Measurements from ENCODE around the gene ARHGEF28.
A peak's percentile ranks its signal among the peaks of the same experiment; 100 is the strongest.

The ARHGEF28 gene

GRCh38 chr5:73740274-73740790 is 114.3 kb downstream of the ARHGEF28 start:
- DNase-seq: no peak

GRCh38 chr5:73743161-73743560 is 117.2 kb downstream of the ARHGEF28 start:
- no peak for DNase-seq

DNA sequence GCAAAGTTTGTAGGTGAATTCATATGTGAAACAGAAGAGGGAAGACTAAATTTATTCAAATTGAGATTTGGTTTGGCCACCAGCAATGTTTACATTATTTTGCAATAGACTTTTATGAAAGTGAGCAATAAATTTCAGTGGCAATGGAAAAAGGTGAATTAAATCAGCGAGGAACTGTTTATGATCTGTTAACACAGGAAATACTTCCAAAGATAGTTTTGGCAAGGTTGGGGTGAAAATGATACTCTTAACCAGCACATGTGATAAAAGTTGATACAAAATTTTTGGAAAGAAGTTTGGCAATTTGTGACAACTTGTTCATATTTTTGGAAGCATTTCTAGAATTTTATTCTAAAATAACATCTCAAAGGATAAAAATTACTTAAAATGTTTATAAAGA is 119.8 kb downstream of the ARHGEF28 start:
- no peak for DNase-seq

GRCh38 chr5:73746608-73747007 is 120.6 kb downstream of the ARHGEF28 start:
- DNase-seq: no peak

DNA sequence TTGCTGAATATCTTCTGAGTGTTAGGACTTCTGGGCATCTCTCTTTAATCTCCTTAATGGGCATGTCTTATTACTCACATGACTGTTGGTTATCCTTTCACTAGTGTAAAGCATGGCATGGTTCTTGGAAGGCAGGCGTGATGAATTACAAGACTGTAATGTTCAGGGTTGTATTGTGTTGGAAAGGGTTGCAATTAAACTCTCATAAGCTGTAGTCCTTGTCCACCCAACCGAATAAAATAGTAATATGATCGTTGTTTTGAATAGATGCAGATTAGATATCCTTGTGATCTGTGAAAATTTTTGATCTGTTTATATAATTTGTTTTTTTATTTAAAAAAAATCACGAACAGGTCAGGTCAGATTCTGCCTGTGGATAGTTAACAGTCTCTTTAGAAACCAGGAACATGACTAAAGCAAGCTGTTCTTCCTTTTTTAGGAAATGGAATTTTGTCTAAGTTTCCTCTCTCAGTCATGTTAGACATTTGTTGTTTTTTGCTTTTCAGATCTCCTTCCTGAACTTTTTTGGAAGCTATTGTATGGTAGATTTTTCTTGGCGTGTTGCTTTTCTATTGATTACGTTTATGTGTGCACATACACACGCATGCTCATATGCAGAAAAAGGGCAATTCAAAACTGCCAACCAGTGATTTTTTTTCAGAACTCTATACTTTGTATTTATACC is 121.8 kb downstream of the ARHGEF28 start:
- no peak for DNase-seq

DNA sequence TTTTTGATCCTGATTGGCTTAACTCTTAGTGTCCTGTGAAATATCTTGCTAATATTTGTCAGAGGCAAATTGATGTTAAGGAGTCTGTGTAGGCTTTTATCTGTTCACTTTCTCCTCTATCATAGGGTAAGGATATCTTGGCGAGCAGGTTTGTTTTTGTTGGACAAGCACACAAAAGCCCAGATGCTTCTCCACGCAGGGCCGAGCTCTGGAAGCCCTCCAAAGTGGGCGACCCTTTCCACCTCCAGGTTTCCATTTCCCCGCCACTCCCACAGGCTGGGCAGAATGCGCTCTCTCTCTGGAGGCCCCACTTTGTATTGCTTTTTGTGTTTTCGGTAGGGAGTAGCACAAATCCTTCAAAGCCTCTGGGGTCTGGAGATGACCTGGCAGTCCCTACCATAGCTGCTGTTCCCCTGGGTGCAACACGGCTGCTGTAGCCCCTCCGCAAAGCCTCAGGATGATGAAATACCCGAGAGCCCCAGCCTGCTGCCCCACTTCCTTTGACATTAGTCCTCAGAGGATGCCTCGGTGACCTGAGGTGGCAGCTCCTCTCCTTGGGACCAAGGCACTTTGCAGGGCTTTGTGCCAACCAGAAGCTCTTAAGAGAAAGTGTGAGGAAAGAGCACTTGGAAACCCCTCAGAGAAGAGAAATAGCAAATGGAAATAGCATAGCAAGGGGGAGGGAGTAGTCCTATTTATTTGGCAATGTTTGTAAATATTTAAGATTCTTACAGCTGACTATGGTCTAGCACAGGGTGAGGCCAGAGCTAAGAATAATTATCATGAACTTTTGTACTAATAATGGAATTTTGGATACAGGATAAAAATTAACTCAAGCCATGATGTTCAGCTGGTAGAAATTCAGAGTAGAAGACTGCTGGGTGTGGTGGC is 122.8 kb downstream of the ARHGEF28 start:
- DNase-seq: no peak

DNA sequence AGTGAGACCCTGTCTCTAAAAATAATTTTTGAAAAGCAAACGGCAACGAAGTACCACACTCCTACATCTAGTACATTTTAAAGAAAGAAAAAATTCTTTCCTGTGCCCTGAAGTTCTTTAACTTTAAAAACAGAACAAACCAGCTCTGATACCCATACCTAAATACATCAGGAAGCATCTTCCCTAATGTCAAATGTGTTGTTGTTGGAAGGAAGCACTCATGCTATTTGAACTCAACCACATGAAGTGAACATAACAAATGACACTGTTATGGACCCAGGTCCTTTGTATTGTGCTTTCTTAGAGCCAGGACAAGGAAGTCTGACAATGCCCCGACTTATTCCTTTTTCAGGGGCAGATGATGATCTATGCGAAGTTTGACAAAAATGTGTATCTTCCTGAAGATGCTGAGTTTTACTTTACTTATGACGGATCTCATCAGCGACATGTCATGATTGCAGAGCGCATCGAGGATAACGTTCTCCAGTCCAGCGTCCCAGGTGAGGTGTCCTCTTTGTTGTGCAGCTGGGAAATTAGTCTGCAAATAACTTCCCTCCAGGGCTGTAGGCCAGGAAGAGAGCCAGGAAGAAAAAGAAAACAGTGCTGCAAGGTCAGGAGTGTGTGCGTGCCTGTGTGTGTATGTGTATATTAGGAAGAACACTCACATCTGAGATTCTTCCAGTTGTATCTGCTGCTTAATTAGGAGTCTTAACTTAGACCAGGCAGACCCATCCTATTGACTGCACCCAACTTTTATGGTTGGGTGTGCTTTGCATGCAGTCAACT is 123.7 kb downstream of the ARHGEF28 start:
- no peak for DNase-seq

GRCh38 chr5:73751254-73751914 is 125.4 kb downstream of the ARHGEF28 start:
- DNase-seq: no peak

DNA sequence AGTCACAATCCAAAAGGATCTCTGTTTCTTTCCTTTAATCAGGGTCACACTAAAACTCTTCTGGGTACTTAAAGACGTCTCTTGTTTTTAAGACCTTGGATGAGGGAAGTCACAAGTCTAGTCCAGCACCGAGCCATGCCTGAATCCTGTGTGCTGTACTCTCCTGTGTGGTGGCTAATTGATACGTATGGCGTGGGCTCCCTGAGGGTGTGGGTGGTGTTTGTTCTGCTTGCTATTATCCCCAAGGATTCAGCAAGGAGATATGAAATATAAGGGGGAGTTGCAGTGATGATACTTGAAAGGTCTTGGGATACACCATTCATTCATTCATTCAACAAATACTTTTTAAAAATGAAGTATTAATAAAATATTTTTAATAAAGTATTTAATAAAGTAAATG is 128.3 kb downstream of the ARHGEF28 start:
- DNase-seq: no peak

- DNase-seq: no peak
Observed at GRCh38 chr5:73757416-73757815, 131.4 kb downstream of the ARHGEF28 start.

GRCh38 chr5:73759771-73760170 is 133.8 kb downstream of the ARHGEF28 start:
- peak in 1 of 3 experiments; percentile 73 for DNase-seq

DNA sequence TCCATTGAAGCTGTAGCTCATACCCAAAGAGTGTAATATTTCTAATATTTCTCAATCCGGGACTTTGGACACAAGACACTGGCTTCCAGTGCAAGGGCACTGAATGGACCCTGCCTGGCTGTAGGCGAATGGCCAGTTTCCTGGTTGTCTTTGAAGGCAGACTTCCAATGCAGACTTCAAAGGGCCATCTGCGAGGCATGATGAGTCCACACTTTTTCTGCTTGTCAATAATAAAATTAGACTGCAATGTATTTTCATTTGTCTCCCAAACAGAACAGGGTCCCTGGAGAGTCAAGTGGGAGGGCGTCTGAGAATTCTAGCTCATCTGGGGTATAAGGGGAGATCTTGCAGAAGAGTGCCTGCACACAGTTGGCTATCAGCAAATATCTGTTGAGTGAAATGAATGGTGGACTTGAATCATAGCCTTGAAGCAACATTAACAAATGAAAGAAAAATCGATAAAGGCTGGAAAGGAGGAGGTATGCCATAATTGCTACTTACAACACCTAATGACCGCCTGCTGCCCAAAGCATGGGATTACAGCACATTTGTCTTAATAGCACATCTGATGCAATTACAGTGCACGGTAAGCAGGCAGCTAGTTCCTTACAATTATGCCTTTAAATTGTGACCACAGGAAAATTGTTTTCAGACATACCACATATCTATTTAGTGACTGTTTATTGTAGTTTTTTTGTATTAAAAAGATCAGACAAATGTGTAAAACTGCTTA is 137.5 kb downstream of the ARHGEF28 start:
- peak in 2 of 3 experiments; percentile 59 to 90 for DNase-seq

DNA sequence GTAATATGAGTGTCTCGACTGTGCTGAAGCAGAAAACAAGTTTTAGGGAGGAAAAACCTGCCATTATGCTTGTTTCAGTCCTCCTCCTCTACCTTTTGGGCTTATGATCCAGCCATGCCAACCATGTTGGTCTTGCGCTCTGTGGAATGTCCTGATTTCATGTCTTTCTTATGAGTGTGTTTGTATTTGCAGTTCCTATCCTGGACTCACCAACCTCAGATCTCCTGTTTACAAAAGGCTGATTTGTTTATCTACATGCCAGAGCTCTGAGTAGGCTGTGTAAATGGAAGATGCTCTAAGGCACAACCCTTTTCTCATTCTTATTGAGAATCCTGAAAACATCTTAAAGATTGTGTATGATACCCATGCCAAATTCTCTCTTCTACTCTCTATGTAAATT is 138.6 kb downstream of the ARHGEF28 start:
- no peak for DNase-seq

DNA sequence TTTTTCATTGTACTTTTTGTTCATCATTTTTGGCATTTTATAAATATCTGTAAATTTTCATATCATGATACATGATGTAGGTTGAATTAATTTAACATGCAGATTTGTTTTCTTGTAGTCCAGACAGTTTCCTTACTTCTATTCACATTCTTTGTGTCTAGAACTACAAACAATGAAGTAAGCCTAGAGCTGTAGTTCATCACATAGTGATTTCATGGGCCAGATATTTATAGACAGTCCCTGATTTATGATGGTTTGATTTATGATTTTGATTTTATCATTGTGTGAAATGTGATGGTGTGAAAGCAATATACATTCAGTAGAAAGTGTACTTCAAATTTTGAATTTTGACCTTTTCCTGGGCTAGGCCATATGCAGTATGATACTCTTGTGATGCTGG is 139.0 kb downstream of the ARHGEF28 start:
- DNase-seq: no peak

DNA sequence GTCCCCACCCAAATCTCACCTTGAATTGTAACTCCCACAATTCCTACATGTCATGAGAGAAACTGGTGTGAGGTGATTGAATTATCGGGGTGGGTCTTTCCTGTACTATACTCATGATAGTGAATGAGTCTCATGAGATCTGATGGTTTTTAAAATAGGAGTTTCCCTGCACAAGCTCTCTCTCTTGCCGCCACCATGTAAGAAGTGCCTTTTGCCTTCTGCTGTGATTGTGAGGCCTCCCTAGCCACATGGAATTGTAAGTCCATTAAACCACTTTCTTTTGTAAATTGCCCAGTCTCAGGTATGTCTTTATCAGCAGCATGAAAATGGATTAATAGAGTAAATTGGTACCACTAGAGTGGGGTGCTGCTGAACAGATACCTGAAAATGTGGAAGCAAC is 140.9 kb downstream of the ARHGEF28 start:
- no peak for DNase-seq

DNA sequence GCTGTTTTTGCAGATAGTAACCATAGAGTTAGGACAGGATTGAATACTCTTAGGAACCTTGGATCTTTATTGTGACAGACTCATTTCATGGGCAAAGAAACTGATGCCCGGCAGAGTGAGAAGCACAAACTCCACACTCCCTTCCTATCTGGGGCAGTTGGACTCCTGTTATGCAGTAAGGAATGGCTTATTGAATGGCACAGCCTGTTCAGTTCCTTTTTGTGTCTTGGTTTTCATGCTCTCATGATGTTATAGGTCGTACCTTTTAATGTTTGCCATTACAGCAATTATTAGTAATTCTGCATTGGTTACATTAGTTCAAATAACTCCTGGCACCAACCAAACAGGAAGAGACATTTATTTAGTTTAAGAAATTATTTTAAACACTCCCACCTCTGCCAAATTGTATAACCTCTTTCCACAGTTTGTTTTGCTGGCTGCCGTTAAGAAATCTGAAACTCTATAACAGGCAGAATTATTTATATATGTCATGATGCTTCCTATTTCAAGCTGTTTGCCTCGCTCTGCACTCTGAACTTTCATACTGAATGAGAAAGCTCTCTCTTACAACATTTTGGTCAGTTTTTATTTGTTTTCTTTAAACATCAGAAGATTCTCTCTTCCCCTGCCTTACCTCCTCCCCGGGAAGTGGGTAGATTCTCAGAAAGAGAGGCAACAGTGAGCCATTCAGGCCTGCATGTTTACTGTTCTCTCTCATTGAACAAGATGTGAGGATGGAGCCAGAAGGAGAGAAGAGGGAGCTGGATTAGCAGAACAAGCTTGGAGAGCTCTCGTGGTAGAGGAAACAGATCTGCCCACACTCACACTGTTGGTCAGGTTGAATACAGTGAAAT is 144.4 kb downstream of the ARHGEF28 start:
- DNase-seq: no peak

DNA sequence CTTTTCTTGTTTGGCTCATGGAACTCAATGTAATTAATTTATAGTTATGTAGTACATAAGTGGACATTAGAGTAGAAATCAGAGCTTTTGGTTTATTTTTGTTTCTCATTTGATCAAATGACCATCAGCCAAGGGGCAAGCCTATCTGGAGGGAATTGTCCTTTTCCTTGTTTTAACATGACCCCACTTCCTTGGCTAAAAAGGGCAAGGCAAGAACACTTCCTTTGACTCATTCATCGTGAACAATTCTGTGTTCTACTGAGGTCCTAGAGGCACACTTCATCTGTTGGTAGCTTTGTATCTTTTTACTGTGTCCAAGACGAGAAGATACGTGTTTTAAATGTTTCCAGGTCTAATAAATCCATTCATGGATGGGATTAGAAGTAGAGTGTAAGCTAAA is 148.9 kb downstream of the ARHGEF28 start:
- no peak for DNase-seq

GRCh38 chr5:73776405-73776804 is 150.4 kb downstream of the ARHGEF28 start:
- DNase-seq: no peak

GRCh38 chr5:73777192-73777591 is 151.2 kb downstream of the ARHGEF28 start:
- no peak for DNase-seq

- DNase-seq: no peak
Observed at GRCh38 chr5:73780302-73781080, 154.5 kb downstream of the ARHGEF28 start.

All from NCI-H1417 (cell line).